HCT116 (cell line): ENCODE data around the gene TRUB1.

Source experiments
- CTCF ChIP-seq, 3 experiments: fragments of 200-600 bp in 1 of 3; sonication (generic) in 1 of 3; IDR thresholded peaks in 2 of 3; conservative IDR thresholded peaks in 1 of 3; 2 replicates each; pipeline ENCODE4 v1.5.1; 2012 to 2017; ENCODE audit warnings: low read depth in 2 of 3, low read length in 2 of 3, antibody characterized with exemption in 1 of 3, borderline replicate concordance in 1 of 3, control low read depth in 1 of 3, mild to moderate bottlenecking in 1 of 3, mixed read lengths in 1 of 3, mixed run types in 1 of 3, moderate library complexity in 1 of 3; ENCODE audit not compliant: insufficient read depth in 1 of 3
- ELF1 ChIP-seq: IDR thresholded peaks from 2 replicates; pipeline ENCODE4 v1.6.1; 2012; ENCODE audit warnings: low read depth, borderline replicate concordance
- EZH2 ChIP-seq: fragments of 200-600 bp; sonication (generic); IDR thresholded peaks from 2 replicates; pipeline ENCODE4 v1.6.1; 2017; ENCODE audit warnings: antibody characterized with exemption, mixed run types
- MAX ChIP-seq: IDR thresholded peaks from 2 replicates; pipeline ENCODE4 v1.6.1; 2012
- POLR2A ChIP-seq: IDR thresholded peaks from 2 replicates; pipeline ENCODE4 v1.7.0; 2011; ENCODE audit warnings: borderline replicate concordance; ENCODE audit not compliant: insufficient read depth, insufficient read length; ENCODE audit errors: extremely low read depth
- POLR2AphosphoS5 ChIP-seq: IDR thresholded peaks from 2 replicates; pipeline ENCODE4 v1.6.1; 2011; ENCODE audit warnings: mild to moderate bottlenecking, low read depth, low read length, moderate library complexity
- RAD21 ChIP-seq: IDR thresholded peaks from 2 replicates; pipeline ENCODE4 v1.6.1; 2012; ENCODE audit warnings: low read depth, mild to moderate bottlenecking
- YY1 ChIP-seq: IDR thresholded peaks from 2 replicates; pipeline ENCODE4 v1.6.1; 2011; ENCODE audit warnings: low read length, low read depth, moderate library complexity, mild to moderate bottlenecking; ENCODE audit not compliant: insufficient replicate concordance; ENCODE audit errors: extremely low read depth
- ZFX ChIP-seq: fragments of 450-650 bp; IDR thresholded peaks from 2 replicates; pipeline ENCODE4 v1.6.1; 2017

GRCh38 chr10:115023715-115024114 is 85.7 kb downstream of the TRUB1 start:
- TF ChIP-seq CTCF (IDR thresholded peaks at IDR 0.05 in 2 of 3, conservative IDR thresholded peaks at IDR 0.05 in 1 of 3; ENCODE audit: borderline replicate concordance in 1 of 3, insufficient read depth in 1 of 3, low read depth in 2 of 3, low read length in 2 of 3) (no peak), POLR2A (no peak), YY1 (no peak), ZFX (no peak), ELF1 (no peak), EZH2 (no peak), MAX (no peak), POLR2AphosphoS5 (no peak), RAD21 (no peak)
